ENCODE data around the gene PTH1R. TPM values are rescaled to one million over a fixed set of nuclear protein-coding genes. Genes with fewer than 3 reads are reported as not detected.

PTH1R gene
- total RNA-seq, 1 donor from 2014 or later: 0.29 TPM

- Mint-ChIP-seq H3K36me3 (ENCODE audit: unreplicated experiment) (no peaks in the 10 kb centered on the region), H3K4me1 (ENCODE audit: low read depth, unreplicated experiment) (no peaks in the 10 kb centered on the region), H3K9me3 (ENCODE audit: unreplicated experiment) (peaks cover 7% of the 10 kb centered on the region), H3K27me3 (ENCODE audit: unreplicated experiment) (peaks cover 9% of the 10 kb centered on the region), H3K27ac (ENCODE audit: unreplicated experiment) (no peak overlapping the region), H3K4me3 (ENCODE audit: unreplicated experiment) (no peak overlapping the region)
- TF ChIP-seq CTCF (IDR thresholded peaks at IDR 0.05; ENCODE audit: partially characterized antibody, unreplicated experiment): no peak
- DNase-seq: peak; percentile 10
Observed at GRCh38 chr3:46860810-46861604, 16.5 kb upstream of the PTH1R start.

- Mint-ChIP-seq H3K27me3 (ENCODE audit: unreplicated experiment) (peaks cover 9% of the 10 kb centered on the region), H3K4me3 (ENCODE audit: unreplicated experiment) (no peak overlapping the region), H3K9me3 (ENCODE audit: unreplicated experiment) (peaks cover 7% of the 10 kb centered on the region), H3K4me1 (ENCODE audit: low read depth, unreplicated experiment) (no peaks in the 10 kb centered on the region), H3K27ac (ENCODE audit: unreplicated experiment) (no peak overlapping the region), H3K36me3 (ENCODE audit: unreplicated experiment) (no peaks in the 10 kb centered on the region)
- DNase-seq: peak; percentile 15
- no peak for TF ChIP-seq CTCF (IDR thresholded peaks at IDR 0.05; ENCODE audit: partially characterized antibody, unreplicated experiment)
Observed at GRCh38 chr3:46861605-46862368, 15.7 kb upstream of the PTH1R start.

- Mint-ChIP-seq H3K4me3 (ENCODE audit: unreplicated experiment) (no peak overlapping the region), H3K9me3 (ENCODE audit: unreplicated experiment) (peaks cover 7% of the 10 kb centered on the region), H3K4me1 (ENCODE audit: low read depth, unreplicated experiment) (no peaks in the 10 kb centered on the region), H3K27ac (ENCODE audit: unreplicated experiment) (no peak overlapping the region), H3K27me3 (ENCODE audit: unreplicated experiment) (peaks cover 7% of the 10 kb centered on the region), H3K36me3 (ENCODE audit: unreplicated experiment) (no peaks in the 10 kb centered on the region)
- TF ChIP-seq CTCF (IDR thresholded peaks at IDR 0.05; ENCODE audit: partially characterized antibody, unreplicated experiment): no peak
- DNase-seq: peak; percentile 5
Observed at GRCh38 chr3:46862369-46863025, 15.0 kb upstream of the PTH1R start.

- Mint-ChIP-seq H3K4me1 (ENCODE audit: low read depth, unreplicated experiment) (no peaks in the 10 kb centered on the region), H3K27me3 (ENCODE audit: unreplicated experiment) (peaks cover 7% of the 10 kb centered on the region), H3K36me3 (ENCODE audit: unreplicated experiment) (no peaks in the 10 kb centered on the region), H3K9me3 (ENCODE audit: unreplicated experiment) (peaks cover 7% of the 10 kb centered on the region), H3K27ac (ENCODE audit: unreplicated experiment) (no peak within 1 kb of the TSS), H3K4me3 (ENCODE audit: unreplicated experiment) (no peak within 1 kb of the TSS)
- no peak for TF ChIP-seq CTCF (IDR thresholded peaks at IDR 0.05; ENCODE audit: partially characterized antibody, unreplicated experiment)
- peak; percentile 3 for DNase-seq
Observed at GRCh38 chr3:46863261-46863782, 14.2 kb upstream of the PTH1R start, which contains the start of gene MYL3. MYL3 (minus strand) TSS chr3:46863444; CDS start chr3:46863390, 54 bp downstream.
